Adrenal gland (tissue), 5 donors: ENCODE data around the gene IMPG1.

ENCODE experiments used
- CTCF ChIP-seq, 6 experiments: fragments of 450-650 bp in 4 of 6; fragments of 200-600 bp in 2 of 6; sonication (generic) in 1 of 6; IDR thresholded peaks; 1 replicate in 5 of 6; 2 replicates in 1 of 6; pipeline versions ENCODE4 v1.5.1 to v1.8.0; 2016 to 2021; ENCODE audit warnings: antibody characterized with exemption in 6 of 6, mild to moderate bottlenecking in 2 of 6, moderate library complexity in 1 of 6
- POLR2A ChIP-seq, 2 donors: fragments of 450-650 bp; IDR thresholded peaks; one replicate each; pipeline ENCODE4 v1.6.1; 2017; ENCODE audit warnings: antibody characterized with exemption in 2 of 2, mild to moderate bottlenecking in 2 of 2, moderate library complexity in 1 of 2
- donor health status: DM: no; HTN: no; CAD: no.

- TF ChIP-seq POLR2A (IDR thresholded peaks at IDR 0.05): no peak
- no peak for TF ChIP-seq CTCF (IDR thresholded peaks at IDR 0.05)
Observed at GRCh38 chr6:75933387-75933975, 139.0 kb downstream of the IMPG1 start.
